Measurements from ENCODE around the gene ARVCF. TPM values are rescaled to one million over a fixed set of nuclear protein-coding genes. Genes with fewer than 3 reads are reported as not detected.

The ARVCF gene
- total and polyA plus RNA-seq, 4 donors: 10.0 to 23.4 (median 16.6) TPM

DNA sequence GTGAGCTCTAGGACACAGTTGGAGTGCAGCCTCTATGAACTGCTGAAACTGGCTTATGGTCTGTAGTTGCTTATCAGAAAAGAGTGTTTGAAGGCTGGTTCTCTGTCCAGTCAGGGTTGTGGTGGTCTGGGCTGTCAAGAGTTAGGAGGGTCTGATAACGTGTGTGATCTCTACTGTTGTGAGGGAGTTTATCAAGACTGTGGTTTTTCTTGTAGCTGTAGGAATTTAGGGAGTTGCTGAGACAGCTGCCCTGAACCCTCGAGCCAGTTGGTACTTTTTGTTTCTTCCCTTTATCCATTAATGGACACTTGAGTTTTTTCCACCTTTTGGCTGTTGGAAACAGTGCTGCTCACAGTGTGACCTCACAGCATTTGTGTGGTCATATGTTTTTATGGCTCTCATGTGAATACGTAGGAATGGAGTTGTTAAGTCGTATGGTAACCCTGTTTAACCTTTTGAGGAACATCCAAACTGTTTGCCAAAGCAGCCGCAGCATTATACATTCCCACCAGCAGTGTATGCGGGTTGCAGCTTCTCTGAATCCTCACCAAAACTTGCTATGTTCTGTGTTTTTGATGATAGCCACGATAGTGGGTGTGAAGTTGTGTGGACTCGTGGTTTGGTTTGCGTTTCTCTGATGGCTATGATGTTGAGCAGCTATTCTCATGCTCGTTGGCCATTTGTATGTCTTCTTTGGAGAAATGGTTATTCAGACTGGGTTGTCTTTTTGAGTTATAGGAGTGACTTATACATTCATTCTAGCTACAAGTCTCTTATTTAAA lies 42.6 kb upstream of the ARVCF start:
- no peak overlapping the region for H3K4me3 ChIP-seq
- DNase-seq (no peak), ATAC-seq (ENCODE audit: insufficient read depth, low FRiP score) (no peak)
- no peak overlapping the region for H3K9ac ChIP-seq (ENCODE audit: insufficient read depth in 1 of 2, low read length in 2 of 2)
- H3K27ac ChIP-seq (ENCODE audit: low read depth in 1 of 2, low read length in 1 of 2): no peak overlapping the region
- TF ChIP-seq, protein P1, sequence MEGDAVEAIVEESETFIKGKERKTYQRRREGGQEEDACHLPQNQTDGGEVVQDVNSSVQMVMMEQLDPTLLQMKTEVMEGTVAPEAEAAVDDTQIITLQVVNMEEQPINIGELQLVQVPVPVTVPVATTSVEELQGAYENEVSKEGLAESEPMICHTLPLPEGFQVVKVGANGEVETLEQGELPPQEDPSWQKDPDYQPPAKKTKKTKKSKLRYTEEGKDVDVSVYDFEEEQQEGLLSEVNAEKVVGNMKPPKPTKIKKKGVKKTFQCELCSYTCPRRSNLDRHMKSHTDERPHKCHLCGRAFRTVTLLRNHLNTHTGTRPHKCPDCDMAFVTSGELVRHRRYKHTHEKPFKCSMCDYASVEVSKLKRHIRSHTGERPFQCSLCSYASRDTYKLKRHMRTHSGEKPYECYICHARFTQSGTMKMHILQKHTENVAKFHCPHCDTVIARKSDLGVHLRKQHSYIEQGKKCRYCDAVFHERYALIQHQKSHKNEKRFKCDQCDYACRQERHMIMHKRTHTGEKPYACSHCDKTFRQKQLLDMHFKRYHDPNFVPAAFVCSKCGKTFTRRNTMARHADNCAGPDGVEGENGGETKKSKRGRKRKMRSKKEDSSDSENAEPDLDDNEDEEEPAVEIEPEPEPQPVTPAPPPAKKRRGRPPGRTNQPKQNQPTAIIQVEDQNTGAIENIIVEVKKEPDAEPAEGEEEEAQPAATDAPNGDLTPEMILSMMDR (IDR thresholded peaks at IDR 0.05; ENCODE audit: control extremely low read depth, extremely low read depth): no peak
- H3K36me3 ChIP-seq (ENCODE audit: control insufficient read depth in 4 of 4, insufficient read depth in 4 of 4, low read length in 4 of 4): peaks cover 0 to 56% (median 0%) of the 10 kb centered on the region in 4 donors
- 89 to 90% methylated on average over 10 of the region's 10 CpGs for WGBS, 2 donors
- H3K9me3 ChIP-seq (ENCODE audit: control insufficient read depth in 4 of 4, insufficient read depth in 3 of 4, low read length in 3 of 4): no peaks in the 10 kb centered on the region
- peaks cover 0 to 3% (median 0%) of the 10 kb centered on the region in 5 donors for H3K4me1 ChIP-seq (ENCODE audit: control insufficient read depth in 5 of 5, insufficient read depth in 5 of 5, low read length in 5 of 5)
- no peaks in the 10 kb centered on the region for H3K27me3 ChIP-seq (ENCODE audit: control insufficient read depth in 3 of 3, insufficient read depth in 3 of 3, low read length in 2 of 3)

GRCh38 chr22:20057596-20058268 lies 41.1 kb upstream of the ARVCF start:
- Histone ChIP-seq H3K27me3 (ENCODE audit: control insufficient read depth in 3 of 3, insufficient read depth in 3 of 3, low read length in 2 of 3) (no peaks in the 10 kb centered on the region), H3K9ac (ENCODE audit: insufficient read depth in 1 of 2, low read length in 2 of 2) (no peak overlapping the region), H3K36me3 (ENCODE audit: control insufficient read depth in 4 of 4, insufficient read depth in 4 of 4, low read length in 4 of 4) (peaks cover 0 to 58% (median 3%) of the 10 kb centered on the region in 4 donors), H3K27ac (ENCODE audit: low read depth in 1 of 2, low read length in 1 of 2) (no peak overlapping the region), H3K9me3 (ENCODE audit: control insufficient read depth in 4 of 4, insufficient read depth in 3 of 4, low read length in 3 of 4) (no peaks in the 10 kb centered on the region), H3K4me3 (no peak overlapping the region), H3K4me1 (ENCODE audit: control insufficient read depth in 5 of 5, insufficient read depth in 5 of 5, low read length in 5 of 5) (peaks cover 0 to 9% (median 3%) of the 10 kb centered on the region in 5 donors)
- no peak for DNase-seq
- 97% methylated on average over 13 of the region's 13 CpGs for WGBS, 2 donors
- TF ChIP-seq, protein P1 (IDR thresholded peaks at IDR 0.05; ENCODE audit: control extremely low read depth, extremely low read depth): no peak
- no peak for ATAC-seq (ENCODE audit: insufficient read depth, low FRiP score)

DNA sequence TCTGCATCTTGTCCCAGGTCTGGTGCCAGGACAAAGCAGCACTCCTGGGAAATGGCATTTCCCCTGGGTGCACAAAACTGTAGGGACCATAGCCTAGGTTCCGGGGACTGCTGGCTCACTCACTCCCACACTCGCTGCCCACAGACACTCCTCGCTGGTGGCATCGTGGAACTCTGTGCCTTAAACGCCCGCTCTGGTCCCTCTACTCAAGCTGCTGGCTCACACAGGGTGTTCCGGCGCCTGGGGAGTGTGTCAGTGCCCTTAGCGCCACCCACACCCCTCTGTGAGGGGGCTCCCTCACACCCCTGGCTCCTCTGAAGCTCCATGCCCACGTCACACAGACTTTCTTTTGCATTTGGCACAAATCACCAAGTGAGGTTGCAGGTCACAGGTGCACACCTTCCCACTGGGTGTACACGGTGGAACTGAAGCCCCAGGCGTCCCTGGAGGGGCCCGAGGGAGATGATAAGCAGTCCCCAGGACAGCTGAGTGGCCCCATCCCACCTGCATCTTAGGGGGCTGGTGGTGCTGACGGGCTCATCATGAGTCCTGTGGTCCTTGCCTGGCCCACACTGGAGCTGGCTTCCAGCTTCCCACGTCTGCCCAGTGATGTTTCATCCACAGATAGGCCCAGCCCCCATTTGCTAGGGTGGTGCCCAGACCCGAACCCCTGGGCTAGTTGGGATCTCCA lies 40.2 kb upstream of the ARVCF start:
- TF ChIP-seq, protein P1 (IDR thresholded peaks at IDR 0.05; ENCODE audit: control extremely low read depth, extremely low read depth): no peak
- ATAC-seq (ENCODE audit: insufficient read depth, low FRiP score) (no peak), DNase-seq (no peak)
- Histone ChIP-seq H3K9ac (ENCODE audit: insufficient read depth in 1 of 2, low read length in 2 of 2) (no peak overlapping the region), H3K4me1 (ENCODE audit: control insufficient read depth in 5 of 5, insufficient read depth in 5 of 5, low read length in 5 of 5) (peaks cover 0 to 9% (median 3%) of the 10 kb centered on the region in 5 donors), H3K4me3 (no peak overlapping the region), H3K27me3 (ENCODE audit: control insufficient read depth in 3 of 3, insufficient read depth in 3 of 3, low read length in 2 of 3) (no peaks in the 10 kb centered on the region), H3K36me3 (ENCODE audit: control insufficient read depth in 4 of 4, insufficient read depth in 4 of 4, low read length in 4 of 4) (peaks cover 0 to 60% (median 3%) of the 10 kb centered on the region in 4 donors), H3K27ac (ENCODE audit: low read depth in 1 of 2, low read length in 1 of 2) (no peak overlapping the region), H3K9me3 (ENCODE audit: control insufficient read depth in 4 of 4, insufficient read depth in 3 of 4, low read length in 3 of 4) (no peaks in the 10 kb centered on the region)
- WGBS, 2 donors: 94 to 96% methylated on average over 16 of the region's 16 CpGs

All from lung (tissue), 12 donors.